Colonic mucosa (tissue), 4 donors: Measurements from ENCODE around the gene IKBIP. TPM values are rescaled to one million over a fixed set of nuclear protein-coding genes. Genes with fewer than 3 reads are reported as not detected.
A peak's percentile ranks its signal among the peaks of the same experiment; 100 is the strongest.
"Not testable (repeated sequence)": the region's sequence is repeated elsewhere in the genome, so short reads cannot be mapped to it uniquely, and the experiment has no call there.

Source experiments
- DNase-seq: peaks from one replicate; pipeline ENCODE4 v3.0.0-alpha.2; 2020
- H3K27ac ChIP-seq: fragments of 200-600 bp; one replicate; pipeline ENCODE4 v1.8.0; 2021
- H3K27me3 ChIP-seq: fragments of 200-600 bp; one replicate; pipeline ENCODE4 v1.8.0; 2021
- H3K36me3 ChIP-seq: fragments of 200-600 bp; one replicate; pipeline ENCODE4 v1.8.0; 2021
- H3K4me1 ChIP-seq: fragments of 200-600 bp; one replicate; pipeline ENCODE4 v1.8.0; 2021; ENCODE audit warnings: mild to moderate bottlenecking
- H3K4me3 ChIP-seq: fragments of 200-600 bp; one replicate; pipeline ENCODE4 v1.8.0; 2021
- H3K9ac ChIP-seq, 2 donors: one replicate each; pipeline ENCODE4 v1.7.0; 2013; ENCODE audit warnings: control low read depth in 2 of 2, low read depth in 2 of 2, low read length in 2 of 2
- H3K9me3 ChIP-seq: fragments of 200-600 bp; one replicate; pipeline ENCODE4 v1.8.0; 2021
- CTCF ChIP-seq: fragments of 200-600 bp; IDR thresholded peaks from one replicate; pipeline ENCODE4 v1.8.0; 2022; ENCODE audit warnings: antibody characterized with exemption, mild to moderate bottlenecking
- intact Hi-C: fragments of 100-400 bp; cut with DNase I; formaldehyde crosslinking; loops from one replicate; pipeline ENCODE4 v1.14.1; 2022
- total RNA-seq, 2 donors: library from RNA; stranded (reverse); fragmentation: NEBNext Ultra II Directional in 1 of 2; extraction: Animal tissue kit (Norgen Biotek cat#: 25700) in 1 of 2; gene quantifications; one replicate each; pipeline ENCODE4 v1.2.1, GENCODE V29; 2021
- donor health status: healthy.
- donor health status: DM: no; HTN: no; CAD: no.
- donor health status: DM: no; HTN: no; CAD: no.

The IKBIP gene
- total RNA-seq, 2 donors from 2014 or later = 5.0 to 6.8 TPM

- no peak overlapping the region for H3K9ac ChIP-seq
- H3K36me3 ChIP-seq = no peaks in the 10 kb centered on the region
- no peaks in the 10 kb centered on the region for H3K9me3 ChIP-seq
- no peak overlapping the region for H3K4me3 ChIP-seq
- H3K27ac ChIP-seq = no peak overlapping the region
- no peak for DNase-seq
- intact Hi-C loops = no loop called here
- H3K4me1 ChIP-seq = no peaks in the 10 kb centered on the region
- no peaks in the 10 kb centered on the region for H3K27me3 ChIP-seq
- TF ChIP-seq CTCF = no peak
Observed at GRCh38 chr12:98601924-98602323, 42.7 kb downstream of the IKBIP start.

- H3K36me3 ChIP-seq, H3K4me3 ChIP-seq, H3K4me1 ChIP-seq, H3K27me3 ChIP-seq, H3K9ac ChIP-seq, H3K9me3 ChIP-seq, DNase-seq, H3K27ac ChIP-seq, intact Hi-C loops: not testable (repeated sequence)
Observed at GRCh38 chr12:98597313-98597712, 47.3 kb downstream of the IKBIP start.

- H3K36me3 ChIP-seq = no peaks in the 10 kb centered on the region
- H3K27ac ChIP-seq = no peak overlapping the region
- no peaks in the 10 kb centered on the region for H3K27me3 ChIP-seq
- no peaks in the 10 kb centered on the region for H3K9me3 ChIP-seq
- no peaks in the 10 kb centered on the region for H3K4me1 ChIP-seq
- H3K4me3 ChIP-seq = peak overlapping the region; percentile 79
- TF ChIP-seq CTCF = no peak
- intact Hi-C loops = no loop called here
- peak overlapping the region in 1 of 2 donors; percentile 68 for H3K9ac ChIP-seq
- no peak for DNase-seq
Observed at GRCh38 chr12:98595243-98595988, 49.2 kb downstream of the IKBIP start.

- peak; percentile 45 for DNase-seq
- TF ChIP-seq CTCF = no peak
- intact Hi-C loops = no loop called here
Observed at GRCh38 chr12:98594050-98594835, 50.3 kb downstream of the IKBIP start.

GRCh38 chr12:98593351-98594049 lies 51.1 kb downstream of the IKBIP start, which contains the start of gene SLC25A3:
Gene SLC25A3, plus strand, starts transcription at chr12:98593686. Its CDS starts 293 bp downstream, at chr12:98593979.
- no peaks in the 10 kb centered on the region for H3K4me1 ChIP-seq
- no peak for TF ChIP-seq CTCF
- H3K4me3 ChIP-seq = peak within 1 kb of the TSS; percentile 79
- no peaks in the 10 kb centered on the region for H3K27me3 ChIP-seq
- intact Hi-C loops = no loop called here
- H3K9ac ChIP-seq = peak within 1 kb of the TSS; percentile 98 to 100
- H3K9me3 ChIP-seq = no peaks in the 10 kb centered on the region
- peak within 1 kb of the TSS; percentile 92 for H3K27ac ChIP-seq
- peak; percentile 95 for DNase-seq
- no peaks in the 10 kb centered on the region for H3K36me3 ChIP-seq

More at GRCh38 chr12:98594050-98594835, 50.3 kb downstream of the IKBIP start:
- Histone ChIP-seq H3K36me3 (no peaks in the 10 kb centered on the region), H3K27ac (peak overlapping the region; percentile 92), H3K4me3 (peak overlapping the region; percentile 79), H3K9me3 (no peaks in the 10 kb centered on the region), H3K27me3 (no peaks in the 10 kb centered on the region), H3K4me1 (no peaks in the 10 kb centered on the region), H3K9ac (peak overlapping the region; percentile 98 to 100)
